ENCODE results near the gene ISYNA1. TPM values are rescaled to one million over a fixed set of nuclear protein-coding genes. Genes with fewer than 3 reads are reported as not detected.

ISYNA1 gene
- total and polyA plus RNA-seq, 12 donors, result 3.2 to 313 (median 78.7) TPM

- peak in 4 of 7 donors; percentile 65 to 74 (median 68) for DNase-seq
- Histone ChIP-seq H3K27ac (peak within 1 kb of the TSS; percentile 2 to 89 (median 59)), H3K27me3 (no peaks in the 10 kb centered on the region), H3K36me3 (replicated peaks in 1 of 2) (no peaks in the 10 kb centered on the region), H3K4me1 (replicated peaks in 1 of 2) (peaks cover 9 to 24% of the 10 kb centered on the region in 2 donors), H3K4me3 (peak within 1 kb of the TSS in 1 of 4 donors; percentile 36), H3K9me3 (replicated peaks in 1 of 3) (no peaks in the 10 kb centered on the region)
- 22 to 51% (median 25%) methylated on average over 6 to 33 of the region's 33 CpGs for WGBS, 4 donors
- TF ChIP-seq CTCF (IDR thresholded peaks at IDR 0.05) (no peak), POLR2A (IDR thresholded peaks at IDR 0.05) (peak in 1 of 2 donors; percentile 20)
- intact Hi-C loops (cut with DNase I), result no loop called here
These were observed 40.4 kb downstream of the ISYNA1 start, which contains the start of gene LRRC25 for GRCh38 chr19:18397242-18398202. TSS of gene LRRC25 (minus strand) at chr19:18397622. CDS start at chr19:18396963, 659 bp downstream.

GRCh38 chr19:18396471-18397241 is 41.3 kb downstream of the ISYNA1 start:
- TF ChIP-seq POLR2A (IDR thresholded peaks at IDR 0.05), result peak in 1 of 2 donors; percentile 59
- TF ChIP-seq CTCF (IDR thresholded peaks at IDR 0.05), result no peak
- Histone ChIP-seq H3K27ac (peak overlapping the region; percentile 2 to 89 (median 59)), H3K27me3 (no peaks in the 10 kb centered on the region), H3K36me3 (replicated peaks in 1 of 2) (no peaks in the 10 kb centered on the region), H3K4me1 (replicated peaks in 1 of 2) (peaks cover 9 to 24% of the 10 kb centered on the region in 2 donors), H3K9me3 (replicated peaks in 1 of 3) (no peaks in the 10 kb centered on the region), H3K4me3 (peak overlapping the region in 1 of 4 donors; percentile 36)
- intact Hi-C loops (cut with DNase I), result no loop called here
- 21 to 50% (median 30%) methylated on average over 2 to 37 of the region's 37 CpGs for WGBS, 4 donors
- DNase-seq, result peak; percentile 55 to 83 (median 81)

GRCh38 chr19:18393836-18394235 is 44.1 kb downstream of the ISYNA1 start:
- Histone ChIP-seq H3K9me3 (replicated peaks in 1 of 3) (no peaks in the 10 kb centered on the region), H3K27me3 (no peaks in the 10 kb centered on the region), H3K4me3 (no peak overlapping the region), H3K27ac (peak overlapping the region in 1 of 5 donors; percentile 57), H3K36me3 (replicated peaks in 1 of 2) (no peaks in the 10 kb centered on the region), H3K4me1 (replicated peaks in 1 of 2) (peaks cover 9 to 17% of the 10 kb centered on the region in 2 donors)
- intact Hi-C loops (cut with DNase I), result no loop called here
- peak in 1 of 7 donors; percentile 49 for DNase-seq
- WGBS, 4 donors, result 65 to 82% (median 80%) methylated on average over 7 of the region's 7 CpGs
- TF ChIP-seq POLR2A (IDR thresholded peaks at IDR 0.05), result no peak
- no peak for TF ChIP-seq CTCF (IDR thresholded peaks at IDR 0.05)

GRCh38 chr19:18392926-18393325 is 45.0 kb downstream of the ISYNA1 start:
- peaks cover 9 to 23% of the 10 kb centered on the region in 2 donors for H3K4me1 ChIP-seq (replicated peaks in 1 of 2)
- H3K27me3 ChIP-seq, result no peaks in the 10 kb centered on the region
- no peak overlapping the region for H3K4me3 ChIP-seq
- TF ChIP-seq POLR2A (IDR thresholded peaks at IDR 0.05) (no peak), CTCF (IDR thresholded peaks at IDR 0.05) (no peak)
- DNase-seq, result no peak
- 69 to 81% (median 75%) methylated on average over 5 of the region's 5 CpGs for WGBS, 4 donors
- H3K9me3 ChIP-seq (replicated peaks in 1 of 3), result no peaks in the 10 kb centered on the region
- H3K27ac ChIP-seq, result peak overlapping the region in 2 of 5 donors; percentile 47 to 66
- intact Hi-C loops (cut with DNase I), result no loop called here
- no peaks in the 10 kb centered on the region for H3K36me3 ChIP-seq (replicated peaks in 1 of 2)

All from adrenal gland (tissue), 12 donors.